ENCODE results near the gene NAALAD2. TPM values are rescaled to one million over a fixed set of nuclear protein-coding genes. Genes with fewer than 3 reads are reported as not detected.

Gene NAALAD2
- total RNA-seq, 1 donor from 2014 or later = 1.6 TPM

DNA sequence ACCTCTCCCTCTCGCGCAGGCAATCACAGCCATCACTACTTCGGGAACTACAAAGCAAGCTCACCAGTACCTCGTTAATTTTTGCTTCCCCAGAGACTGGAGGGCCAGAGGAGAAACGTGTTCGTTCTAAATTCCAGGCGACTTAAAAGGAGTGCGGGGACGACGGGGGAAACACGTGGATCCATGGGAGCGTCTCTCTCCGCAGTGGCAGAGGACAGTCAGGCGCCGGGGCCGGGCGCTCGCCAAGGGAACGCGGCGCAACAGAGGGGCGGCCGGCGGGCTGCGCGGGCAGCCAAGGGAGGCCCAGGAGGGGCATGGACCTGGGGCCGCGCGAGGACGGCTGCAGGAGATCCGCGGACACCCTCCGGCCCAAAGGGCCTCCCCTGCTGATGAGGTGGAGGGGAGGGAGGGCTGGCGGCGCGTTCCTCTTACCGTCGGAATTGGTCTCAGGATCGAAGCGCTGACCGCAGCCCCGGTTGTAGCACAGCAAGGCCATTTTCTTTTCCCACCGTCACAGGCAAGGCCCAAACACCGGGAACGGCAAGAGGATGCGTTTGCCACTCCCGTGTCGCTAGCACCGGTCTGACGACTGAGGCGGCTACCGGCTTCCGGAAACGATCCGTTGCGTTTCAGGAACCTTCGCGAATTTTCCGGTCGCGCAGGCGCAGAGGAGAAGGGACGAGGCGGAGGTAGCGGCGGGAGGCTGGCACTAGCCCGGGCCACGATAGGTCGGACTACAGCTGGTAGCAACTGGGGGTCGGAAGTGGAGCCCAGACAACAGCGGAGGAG is 88.2 kb downstream of the NAALAD2 start, which contains the start of gene CHORDC1:
TSS of gene CHORDC1 (minus strand) at position 591 of the 789 bp plus-strand sequence. CDS start at position 496, 95 bp downstream.
- intact Hi-C loops (cut with DNase I) = no loop called here
- peaks cover 27% of the 10 kb centered on the region for H3K4me1 ChIP-seq

DNA sequence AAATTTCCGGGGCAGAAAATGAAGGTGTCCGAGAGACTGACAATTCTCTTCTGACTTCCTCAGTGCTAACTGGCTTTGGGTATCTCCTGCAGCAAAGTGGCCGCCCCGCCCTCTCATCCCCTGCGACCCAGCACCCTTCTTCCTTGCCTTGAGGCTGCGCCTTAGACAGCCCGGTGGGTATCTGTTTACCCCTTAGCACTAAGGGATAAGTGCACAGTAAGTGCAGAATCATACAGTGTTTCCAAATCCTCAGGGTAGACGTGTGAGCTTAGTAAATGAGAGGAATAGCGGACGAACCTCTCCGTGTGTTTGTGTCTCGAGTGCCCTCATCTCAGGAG is 88.8 kb downstream of the NAALAD2 start:
- DNase-seq (no peak), ATAC-seq (peak; percentile 76)
- no peaks in the 10 kb centered on the region for H3K9me3 ChIP-seq
- TF ChIP-seq, protein P1, sequence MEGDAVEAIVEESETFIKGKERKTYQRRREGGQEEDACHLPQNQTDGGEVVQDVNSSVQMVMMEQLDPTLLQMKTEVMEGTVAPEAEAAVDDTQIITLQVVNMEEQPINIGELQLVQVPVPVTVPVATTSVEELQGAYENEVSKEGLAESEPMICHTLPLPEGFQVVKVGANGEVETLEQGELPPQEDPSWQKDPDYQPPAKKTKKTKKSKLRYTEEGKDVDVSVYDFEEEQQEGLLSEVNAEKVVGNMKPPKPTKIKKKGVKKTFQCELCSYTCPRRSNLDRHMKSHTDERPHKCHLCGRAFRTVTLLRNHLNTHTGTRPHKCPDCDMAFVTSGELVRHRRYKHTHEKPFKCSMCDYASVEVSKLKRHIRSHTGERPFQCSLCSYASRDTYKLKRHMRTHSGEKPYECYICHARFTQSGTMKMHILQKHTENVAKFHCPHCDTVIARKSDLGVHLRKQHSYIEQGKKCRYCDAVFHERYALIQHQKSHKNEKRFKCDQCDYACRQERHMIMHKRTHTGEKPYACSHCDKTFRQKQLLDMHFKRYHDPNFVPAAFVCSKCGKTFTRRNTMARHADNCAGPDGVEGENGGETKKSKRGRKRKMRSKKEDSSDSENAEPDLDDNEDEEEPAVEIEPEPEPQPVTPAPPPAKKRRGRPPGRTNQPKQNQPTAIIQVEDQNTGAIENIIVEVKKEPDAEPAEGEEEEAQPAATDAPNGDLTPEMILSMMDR (IDR thresholded peaks at IDR 0.05) = no peak
- H3K27me3 ChIP-seq (ENCODE audit: low read depth) = no peaks in the 10 kb centered on the region
- peak overlapping the region; percentile 92 for H3K27ac ChIP-seq
- peaks cover 27% of the 10 kb centered on the region for H3K4me1 ChIP-seq
- intact Hi-C loops (cut with DNase I) = no loop called here
- H3K4me3 ChIP-seq = peak overlapping the region; percentile 82
- H3K36me3 ChIP-seq = no peaks in the 10 kb centered on the region

More for the DNA sequence above, 88.2 kb downstream of the NAALAD2 start, which contains the start of gene CHORDC1:
- H3K4me3 ChIP-seq = peak within 1 kb of the TSS; percentile 82
- H3K36me3 ChIP-seq = no peaks in the 10 kb centered on the region
- TF ChIP-seq, protein P1 (IDR thresholded peaks at IDR 0.05) = no peak
- DNase-seq (peak; percentile 95), ATAC-seq (peak; percentile 97 to 99)
- H3K27me3 ChIP-seq (ENCODE audit: low read depth) = no peaks in the 10 kb centered on the region
- H3K9me3 ChIP-seq = no peaks in the 10 kb centered on the region
- peak within 1 kb of the TSS; percentile 92 for H3K27ac ChIP-seq

DNA sequence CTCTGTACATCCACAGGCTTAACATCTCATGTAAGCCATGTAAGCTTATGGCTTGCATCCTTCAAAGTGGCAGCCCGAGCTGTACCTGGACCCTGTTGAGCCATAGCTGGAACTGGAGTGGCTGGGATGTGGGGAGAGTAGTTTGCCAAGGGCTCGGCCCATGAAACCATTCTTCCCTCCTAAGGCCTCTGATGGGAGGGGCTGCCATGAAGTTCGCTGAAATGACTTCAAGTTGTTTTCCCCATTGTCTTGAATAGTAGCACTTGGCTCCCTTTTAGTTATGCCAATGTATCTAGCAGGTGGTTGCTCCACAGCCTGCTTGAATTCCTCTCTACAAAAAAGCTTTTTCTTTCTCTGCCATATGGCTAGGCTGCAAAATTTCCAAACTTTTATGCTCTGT is 93.6 kb downstream of the NAALAD2 start:
- DNase-seq = no peak
- TF ChIP-seq, protein P1 (IDR thresholded peaks at IDR 0.05) = no peak
- intact Hi-C loops (cut with DNase I) = no loop called here
- Histone ChIP-seq H3K27ac (no peak overlapping the region), H3K4me3 (no peak overlapping the region), H3K9me3 (no peaks in the 10 kb centered on the region), H3K27me3 (ENCODE audit: low read depth) (no peaks in the 10 kb centered on the region), H3K4me1 (peaks cover 9% of the 10 kb centered on the region), H3K36me3 (no peaks in the 10 kb centered on the region)
- ATAC-seq = no peak

DNA sequence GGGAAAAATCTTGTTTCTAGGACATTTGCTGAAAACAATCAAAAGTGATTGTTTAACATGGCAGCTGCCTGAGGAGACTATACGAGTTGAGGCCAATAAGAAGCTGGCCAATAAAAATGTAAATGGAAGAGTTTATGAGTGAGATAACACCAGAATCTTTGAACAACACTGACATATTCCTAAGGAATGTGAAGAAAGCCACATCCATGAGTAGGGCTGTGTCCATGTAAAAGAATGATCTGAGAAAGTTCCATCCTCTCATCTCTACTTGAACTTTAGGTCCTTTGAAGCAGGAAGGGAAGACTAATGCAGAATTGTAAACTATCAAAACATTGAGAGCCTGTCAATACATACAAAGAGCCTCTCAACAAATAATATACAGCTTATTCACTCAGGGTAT is 95.3 kb downstream of the NAALAD2 start:
- Histone ChIP-seq H3K9me3 (no peaks in the 10 kb centered on the region), H3K27ac (no peak overlapping the region), H3K27me3 (ENCODE audit: low read depth) (no peaks in the 10 kb centered on the region), H3K4me3 (no peak overlapping the region), H3K36me3 (no peaks in the 10 kb centered on the region), H3K4me1 (no peaks in the 10 kb centered on the region)
- no peak for DNase-seq
- no peak for ATAC-seq
- TF ChIP-seq, protein P1 (IDR thresholded peaks at IDR 0.05) = no peak
- intact Hi-C loops (cut with DNase I) = no loop called here

DNA sequence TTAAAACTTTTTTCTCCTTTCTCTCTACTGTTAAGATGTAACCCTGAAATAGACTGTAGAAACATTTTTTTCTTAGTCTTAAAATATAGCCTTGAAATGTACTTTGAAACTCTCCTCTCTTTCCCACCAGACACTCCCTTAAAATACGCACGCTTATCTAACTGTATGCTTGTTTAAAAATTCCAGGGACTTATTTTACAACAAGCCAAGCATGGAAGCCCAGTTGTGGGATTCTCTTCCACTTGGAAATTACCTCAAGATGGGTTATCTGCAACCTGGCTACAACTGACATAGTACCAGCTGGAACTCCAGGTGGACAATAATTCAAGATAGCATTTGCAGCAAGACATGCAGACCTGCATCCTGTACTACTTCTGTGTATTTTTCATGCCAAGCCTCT is 100.5 kb downstream of the NAALAD2 start:
- Histone ChIP-seq H3K9me3 (no peaks in the 10 kb centered on the region), H3K27ac (no peak overlapping the region), H3K36me3 (no peaks in the 10 kb centered on the region), H3K27me3 (ENCODE audit: low read depth) (no peaks in the 10 kb centered on the region), H3K4me3 (no peak overlapping the region), H3K4me1 (no peaks in the 10 kb centered on the region)
- intact Hi-C loops (cut with DNase I) = no loop called here
- DNase-seq (no peak), ATAC-seq (no peak)
- TF ChIP-seq, protein P1 (IDR thresholded peaks at IDR 0.05) = no peak

All from lower lobe of right lung (tissue), 2 donors.